Upper lobe of left lung (tissue), 6 donors: ENCODE measurements around the gene STARD9. TPM values are rescaled to one million over a fixed set of nuclear protein-coding genes. Genes with fewer than 3 reads are reported as not detected.

ENCODE experiments used
- ATAC-seq, 2 donors: fragments of 200-7000 bp; cut with Tn5 transposase; one replicate each; pipeline ENCODE4 v1.9.1; 2022; ENCODE audit warnings: mild to moderate bottlenecking in 2 of 2, moderate library complexity in 2 of 2; ENCODE audit not compliant: low FRiP score in 2 of 2
- DNase-seq, 2 donors: peaks; one replicate each; pipeline ENCODE4 v3.0.0-alpha.2; 2019 to 2020
- H3K27ac ChIP-seq, 4 donors: fragments of 200-600 bp; sonication (generic); one replicate each; pipeline ENCODE4 v1.5.1; 2016 to 2019
- H3K27me3 ChIP-seq, 4 donors: fragments of 200-600 bp; sonication (generic); one replicate each; pipeline ENCODE4 v1.5.1; 2017 to 2019
- H3K36me3 ChIP-seq, 4 donors: fragments of 200-600 bp; sonication (generic); one replicate each; pipeline ENCODE4 v1.5.1; 2016 to 2019
- H3K4me1 ChIP-seq, 4 donors: fragments of 200-600 bp; sonication (generic); one replicate each; pipeline ENCODE4 v1.5.1; 2018 to 2019
- H3K4me3 ChIP-seq, 4 donors: fragments of 200-600 bp; sonication (generic); one replicate each; pipeline ENCODE4 v1.5.1; 2017 to 2019; ENCODE audit warnings: mild to moderate bottlenecking in 2 of 4, moderate library complexity in 1 of 4
- H3K9me3 ChIP-seq, 4 donors: fragments of 200-600 bp; sonication (generic); one replicate each; pipeline ENCODE4 v1.5.1; 2018 to 2019
- EP300 ChIP-seq, 4 donors: sonication (generic); formaldehyde crosslinking; IDR thresholded peaks; one replicate each; pipeline ENCODE4 v1.5.1; 2017; ENCODE audit warnings: antibody characterized with exemption in 4 of 4, control low read depth in 2 of 4
- POLR2A ChIP-seq, 4 donors: fragments of 450-650 bp; IDR thresholded peaks; one replicate each; pipeline ENCODE4 v1.5.1; 2016 to 2017; ENCODE audit warnings: antibody characterized with exemption in 4 of 4, mild to moderate bottlenecking in 2 of 4
- POLR2AphosphoS5 ChIP-seq, 2 donors: sonication (generic); formaldehyde crosslinking; IDR thresholded peaks; one replicate each; pipeline ENCODE4 v1.5.1; 2017; ENCODE audit warnings: antibody characterized with exemption in 2 of 2
- WGBS, 2 donors: methylation state at CpG; one replicate each; pipeline ENCODE4 v1.1.5; 2017 to 2018; 5-methylcytosine and 5-hydroxymethylcytosine counted together
- total RNA-seq, 6 donors: library from RNA; depleted of rRNA in 4 of 6; stranded (reverse); fragments of >200 nt in 4 of 6; gene quantifications; one replicate each; pipeline versions ENCODE4 v1.1.0 to v1.2.1, GENCODE V29; 2016 to 2021
- TF ChIP-seq, protein P1 (sequence below), 6 experiments: fragments of 450-650 bp in 4 of 6; fragments of 200-600 bp in 2 of 6; sonication (generic) in 2 of 6; IDR thresholded peaks; one replicate each; pipeline ENCODE4 v1.5.1; 2016 to 2019; ENCODE audit warnings: antibody characterized with exemption in 6 of 6
- donor health status: DM: no; HTN: no; CAD: no; lungs with moderate emphysema.
- donor health status: DM: no; HTN: yes; CAD: no; lungs with severe emphysema.

Gene STARD9
- total RNA-seq, 6 donors from 2014 or later, result 14.6 to 141 (median 28.8) TPM

DNA sequence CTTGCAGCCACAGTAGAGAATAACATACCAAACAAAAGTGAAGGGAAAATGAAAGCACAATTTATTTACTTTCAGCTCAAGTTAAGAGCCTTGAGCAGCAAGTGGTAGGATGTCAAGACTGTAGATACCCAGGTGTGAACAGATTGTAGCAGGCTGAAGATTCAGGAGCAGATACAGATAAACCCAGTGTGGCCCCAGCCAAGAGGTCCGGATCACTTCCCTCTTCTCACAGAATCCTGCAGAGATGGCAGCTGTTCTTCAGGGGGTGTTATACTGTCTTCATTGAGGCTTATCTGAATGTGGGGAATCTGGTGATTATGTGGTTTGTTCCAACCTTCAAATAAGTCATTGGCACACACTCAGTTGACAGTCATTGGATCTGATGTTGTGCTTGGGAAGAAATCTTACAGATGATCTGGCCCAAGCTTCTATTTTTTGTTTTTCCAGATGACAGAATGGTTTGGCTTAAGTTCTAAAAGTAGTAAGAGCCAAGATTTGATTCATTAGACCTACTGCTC is 2.2 kb downstream of the STARD9 start:
- DNase-seq, result no peak
- Histone ChIP-seq H3K4me1 (peaks cover 18 to 47% (median 40%) of the 10 kb centered on the region in 4 donors), H3K4me3 (peak overlapping the region in 1 of 4 donors; percentile 86), H3K27me3 (no peaks in the 10 kb centered on the region), H3K27ac (peak overlapping the region in 3 of 4 donors; percentile 23 to 92 (median 34)), H3K36me3 (no peaks in the 10 kb centered on the region), H3K9me3 (no peaks in the 10 kb centered on the region)
- 0 to 25% methylated on average over 1 of the region's 1 CpG for WGBS, 2 donors
- ATAC-seq, result no peak
- TF ChIP-seq EP300 (IDR thresholded peaks at IDR 0.05) (no peak), POLR2AphosphoS5 (IDR thresholded peaks at IDR 0.05) (no peak), POLR2A (IDR thresholded peaks at IDR 0.05) (no peak)
- TF ChIP-seq, protein P1, sequence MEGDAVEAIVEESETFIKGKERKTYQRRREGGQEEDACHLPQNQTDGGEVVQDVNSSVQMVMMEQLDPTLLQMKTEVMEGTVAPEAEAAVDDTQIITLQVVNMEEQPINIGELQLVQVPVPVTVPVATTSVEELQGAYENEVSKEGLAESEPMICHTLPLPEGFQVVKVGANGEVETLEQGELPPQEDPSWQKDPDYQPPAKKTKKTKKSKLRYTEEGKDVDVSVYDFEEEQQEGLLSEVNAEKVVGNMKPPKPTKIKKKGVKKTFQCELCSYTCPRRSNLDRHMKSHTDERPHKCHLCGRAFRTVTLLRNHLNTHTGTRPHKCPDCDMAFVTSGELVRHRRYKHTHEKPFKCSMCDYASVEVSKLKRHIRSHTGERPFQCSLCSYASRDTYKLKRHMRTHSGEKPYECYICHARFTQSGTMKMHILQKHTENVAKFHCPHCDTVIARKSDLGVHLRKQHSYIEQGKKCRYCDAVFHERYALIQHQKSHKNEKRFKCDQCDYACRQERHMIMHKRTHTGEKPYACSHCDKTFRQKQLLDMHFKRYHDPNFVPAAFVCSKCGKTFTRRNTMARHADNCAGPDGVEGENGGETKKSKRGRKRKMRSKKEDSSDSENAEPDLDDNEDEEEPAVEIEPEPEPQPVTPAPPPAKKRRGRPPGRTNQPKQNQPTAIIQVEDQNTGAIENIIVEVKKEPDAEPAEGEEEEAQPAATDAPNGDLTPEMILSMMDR (IDR thresholded peaks at IDR 0.05), result no peak

DNA sequence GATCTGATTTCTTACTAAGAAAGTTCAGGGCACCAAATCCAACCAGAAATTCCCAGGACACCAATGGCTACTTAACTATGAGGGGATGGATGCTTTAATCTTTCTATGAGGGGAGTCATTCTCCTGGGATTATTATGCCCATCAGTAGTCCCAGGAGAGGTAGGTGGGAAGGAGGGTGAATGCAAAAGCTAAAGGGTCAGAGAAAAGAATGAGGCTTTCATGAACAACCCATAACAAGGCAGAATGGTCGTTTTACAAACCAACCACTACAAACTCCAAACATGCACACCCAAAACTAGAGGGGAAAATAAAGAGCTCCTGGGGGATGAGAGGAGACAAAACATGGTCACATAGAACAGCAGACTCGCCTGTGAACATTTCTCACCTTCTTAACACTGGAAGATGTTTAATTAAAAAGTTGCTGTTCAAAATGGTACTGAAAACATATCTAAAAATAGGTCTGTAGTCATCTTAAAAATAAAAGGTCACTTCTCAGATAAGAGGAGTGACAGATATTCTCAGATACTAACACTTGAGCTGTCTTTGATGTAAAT is 3.7 kb downstream of the STARD9 start:
- TF ChIP-seq, protein P1 (IDR thresholded peaks at IDR 0.05), result no peak
- TF ChIP-seq POLR2A (IDR thresholded peaks at IDR 0.05) (no peak), EP300 (IDR thresholded peaks at IDR 0.05) (no peak), POLR2AphosphoS5 (IDR thresholded peaks at IDR 0.05) (no peak)
- DNase-seq, result no peak
- ATAC-seq, result no peak
- Histone ChIP-seq H3K4me3 (no peak overlapping the region), H3K27me3 (no peaks in the 10 kb centered on the region), H3K36me3 (no peaks in the 10 kb centered on the region), H3K9me3 (no peaks in the 10 kb centered on the region), H3K4me1 (peaks cover 26 to 58% (median 49%) of the 10 kb centered on the region in 4 donors), H3K27ac (no peak overlapping the region)
- 75 to 85% methylated on average over 2 of the region's 2 CpGs for WGBS, 2 donors

DNA sequence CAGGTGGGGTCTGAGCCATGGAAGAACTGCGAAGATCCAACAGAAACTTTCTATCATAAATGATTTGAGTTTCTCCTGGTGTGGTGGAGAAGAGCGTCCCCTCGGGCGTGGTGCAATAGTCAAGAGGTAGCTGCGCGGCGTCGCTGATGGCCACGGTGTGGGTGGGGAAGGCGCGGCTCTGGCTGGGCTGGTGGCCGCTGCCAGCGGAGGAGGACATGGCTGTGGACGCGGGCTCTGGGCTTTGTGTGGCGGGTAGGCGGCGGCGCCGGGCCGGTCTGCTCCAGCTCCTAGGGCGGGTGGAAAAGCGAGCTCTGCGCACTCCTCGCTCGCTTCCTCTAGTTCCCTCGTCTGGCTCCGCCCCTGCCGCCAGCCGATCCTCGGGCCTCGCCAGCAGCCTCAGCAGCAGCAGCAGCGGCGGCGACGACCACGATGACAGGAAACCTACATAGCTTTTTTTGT is 5.9 kb downstream of the STARD9 start:
- Histone ChIP-seq H3K27ac (peak overlapping the region; percentile 67 to 86 (median 79)), H3K9me3 (no peaks in the 10 kb centered on the region), H3K4me3 (peak overlapping the region in 3 of 4 donors; percentile 37 to 51 (median 45)), H3K4me1 (peaks cover 28 to 55% (median 45%) of the 10 kb centered on the region in 4 donors), H3K27me3 (no peaks in the 10 kb centered on the region), H3K36me3 (peaks cover 0 to 4% (median 0%) of the 10 kb centered on the region in 4 donors)
- peak; percentile 94 to 97 for ATAC-seq
- TF ChIP-seq, protein P1 (IDR thresholded peaks at IDR 0.05), result peak in 1 of 6 experiments; percentile 24
- TF ChIP-seq POLR2AphosphoS5 (IDR thresholded peaks at IDR 0.05) (peak in 1 of 2 donors; percentile 65), POLR2A (IDR thresholded peaks at IDR 0.05) (peak in 3 of 4 donors; percentile 12 to 56 (median 24)), EP300 (IDR thresholded peaks at IDR 0.05) (no peak)
- 0 to 2% methylated on average over 19 to 37 of the region's 37 CpGs for WGBS, 2 donors
- peak; percentile 92 to 95 for DNase-seq

DNA sequence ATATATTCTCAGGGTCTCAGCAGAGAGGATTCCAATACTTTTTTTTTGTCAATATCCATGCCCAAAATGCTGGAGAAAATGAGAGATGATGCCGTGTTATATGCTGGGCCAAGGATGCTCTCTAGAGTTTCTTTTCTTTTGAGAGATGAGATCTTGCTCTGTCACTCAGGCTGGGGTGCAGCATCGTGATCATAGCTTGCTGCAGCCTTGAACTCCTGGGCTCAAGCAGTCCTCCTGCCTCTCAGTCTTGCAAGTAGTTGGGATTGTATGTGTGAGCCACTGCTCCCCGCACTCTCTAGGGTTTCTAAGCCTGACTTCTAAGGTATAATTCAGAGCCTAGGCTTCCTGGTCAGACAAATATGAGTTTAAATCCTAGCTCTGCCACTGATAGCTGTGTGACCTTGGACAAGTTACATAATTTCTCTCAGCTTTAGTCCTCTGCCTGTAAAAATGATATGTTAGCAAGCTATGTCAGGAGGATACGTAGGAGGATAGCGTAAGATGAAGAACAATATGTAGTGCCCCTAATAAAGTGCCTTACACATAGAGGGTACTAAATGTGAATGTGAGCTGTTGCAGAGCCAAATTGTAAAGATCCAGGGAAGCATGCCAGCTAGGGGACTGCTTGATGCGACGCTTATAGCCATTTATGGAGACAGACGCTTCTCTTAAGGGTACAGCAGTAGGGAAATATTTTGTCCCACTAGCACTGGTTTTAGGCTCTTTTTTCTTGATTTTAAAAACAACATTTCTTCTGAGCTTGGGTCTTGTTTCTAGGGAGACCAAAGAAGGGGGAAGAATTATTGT is 7.4 kb downstream of the STARD9 start:
- no peaks in the 10 kb centered on the region for H3K27me3 ChIP-seq
- DNase-seq (no peak), ATAC-seq (no peak)
- no peak overlapping the region for H3K4me3 ChIP-seq
- H3K9me3 ChIP-seq, result no peaks in the 10 kb centered on the region
- TF ChIP-seq, protein P1 (IDR thresholded peaks at IDR 0.05), result no peak
- TF ChIP-seq EP300 (IDR thresholded peaks at IDR 0.05) (no peak), POLR2A (IDR thresholded peaks at IDR 0.05) (no peak), POLR2AphosphoS5 (IDR thresholded peaks at IDR 0.05) (no peak)
- H3K4me1 ChIP-seq, result peaks cover 20 to 43% (median 31%) of the 10 kb centered on the region in 4 donors
- H3K27ac ChIP-seq, result peak overlapping the region in 2 of 4 donors; percentile 85 to 86
- H3K36me3 ChIP-seq, result peaks cover 0 to 9% (median 0%) of the 10 kb centered on the region in 4 donors
- WGBS, 2 donors, result 82 to 92% methylated on average over 8 of the region's 8 CpGs
